ENCODE results near the gene PMS2.

PMS2 gene

GRCh38 chr7:6028563-6028962, 19.7 kb upstream of the PMS2 start:
- DNase-seq (ENCODE audit: extremely low read depth, insufficient read length) = no peak
- TF ChIP-seq, protein P1, sequence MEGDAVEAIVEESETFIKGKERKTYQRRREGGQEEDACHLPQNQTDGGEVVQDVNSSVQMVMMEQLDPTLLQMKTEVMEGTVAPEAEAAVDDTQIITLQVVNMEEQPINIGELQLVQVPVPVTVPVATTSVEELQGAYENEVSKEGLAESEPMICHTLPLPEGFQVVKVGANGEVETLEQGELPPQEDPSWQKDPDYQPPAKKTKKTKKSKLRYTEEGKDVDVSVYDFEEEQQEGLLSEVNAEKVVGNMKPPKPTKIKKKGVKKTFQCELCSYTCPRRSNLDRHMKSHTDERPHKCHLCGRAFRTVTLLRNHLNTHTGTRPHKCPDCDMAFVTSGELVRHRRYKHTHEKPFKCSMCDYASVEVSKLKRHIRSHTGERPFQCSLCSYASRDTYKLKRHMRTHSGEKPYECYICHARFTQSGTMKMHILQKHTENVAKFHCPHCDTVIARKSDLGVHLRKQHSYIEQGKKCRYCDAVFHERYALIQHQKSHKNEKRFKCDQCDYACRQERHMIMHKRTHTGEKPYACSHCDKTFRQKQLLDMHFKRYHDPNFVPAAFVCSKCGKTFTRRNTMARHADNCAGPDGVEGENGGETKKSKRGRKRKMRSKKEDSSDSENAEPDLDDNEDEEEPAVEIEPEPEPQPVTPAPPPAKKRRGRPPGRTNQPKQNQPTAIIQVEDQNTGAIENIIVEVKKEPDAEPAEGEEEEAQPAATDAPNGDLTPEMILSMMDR (IDR thresholded peaks at IDR 0.05; ENCODE audit: insufficient read depth, low read length, poor library complexity, severe bottlenecking) = no peak
- Histone ChIP-seq H3K4me3 (replicated peaks; ENCODE audit: low read depth, low read length) (no peak overlapping the region), H3K27me3 (replicated peaks; ENCODE audit: control insufficient read depth, insufficient read depth, low read length) (no peaks in the 10 kb centered on the region), H3K36me3 (ENCODE audit: control insufficient read depth, insufficient read depth, low read length) (peaks cover 10% of the 10 kb centered on the region)

DNA sequence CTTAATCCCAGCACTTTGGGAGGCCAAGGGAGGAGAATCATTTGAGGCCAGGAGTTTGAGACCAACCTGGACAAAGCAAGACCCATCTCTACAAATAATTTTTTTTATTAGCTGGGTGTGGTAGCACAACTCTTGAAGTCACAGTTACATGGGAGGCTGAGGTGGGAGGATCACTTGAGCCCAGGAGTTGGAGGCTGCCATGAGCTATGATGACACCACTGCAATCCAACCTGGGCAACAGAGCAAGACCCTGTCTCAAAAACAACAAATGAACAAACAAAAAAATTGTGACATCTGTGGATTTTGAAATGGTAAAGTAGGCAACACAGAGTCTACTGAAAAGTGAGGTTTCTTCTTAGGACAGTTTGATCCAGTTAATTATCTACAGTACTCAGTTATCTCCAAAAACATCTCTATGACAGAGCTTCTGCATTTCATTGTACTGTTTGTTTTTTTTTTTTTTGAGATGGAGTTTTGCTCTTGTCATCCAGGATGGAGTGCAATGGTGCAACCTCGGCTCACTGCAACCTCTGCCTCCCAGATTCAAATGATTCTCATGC, 19.0 kb upstream of the PMS2 start:
- peaks cover 15% of the 10 kb centered on the region for H3K36me3 ChIP-seq (ENCODE audit: control insufficient read depth, insufficient read depth, low read length)
- no peaks in the 10 kb centered on the region for H3K27me3 ChIP-seq (replicated peaks; ENCODE audit: control insufficient read depth, insufficient read depth, low read length)
- H3K4me3 ChIP-seq (replicated peaks; ENCODE audit: low read depth, low read length) = no peak overlapping the region
- TF ChIP-seq, protein P1 (IDR thresholded peaks at IDR 0.05; ENCODE audit: insufficient read depth, low read length, poor library complexity, severe bottlenecking) = no peak
- DNase-seq (ENCODE audit: extremely low read depth, insufficient read length) = no peak

GRCh38 chr7:6026820-6027311, 18.0 kb upstream of the PMS2 start:
- DNase-seq (ENCODE audit: extremely low read depth, insufficient read length) = no peak
- H3K4me3 ChIP-seq (replicated peaks; ENCODE audit: low read depth, low read length) = no peak overlapping the region
- H3K27me3 ChIP-seq (replicated peaks; ENCODE audit: control insufficient read depth, insufficient read depth, low read length) = no peaks in the 10 kb centered on the region
- H3K36me3 ChIP-seq (ENCODE audit: control insufficient read depth, insufficient read depth, low read length) = peaks cover 19% of the 10 kb centered on the region
- TF ChIP-seq, protein P1 (IDR thresholded peaks at IDR 0.05; ENCODE audit: insufficient read depth, low read length, poor library complexity, severe bottlenecking) = no peak

DNA sequence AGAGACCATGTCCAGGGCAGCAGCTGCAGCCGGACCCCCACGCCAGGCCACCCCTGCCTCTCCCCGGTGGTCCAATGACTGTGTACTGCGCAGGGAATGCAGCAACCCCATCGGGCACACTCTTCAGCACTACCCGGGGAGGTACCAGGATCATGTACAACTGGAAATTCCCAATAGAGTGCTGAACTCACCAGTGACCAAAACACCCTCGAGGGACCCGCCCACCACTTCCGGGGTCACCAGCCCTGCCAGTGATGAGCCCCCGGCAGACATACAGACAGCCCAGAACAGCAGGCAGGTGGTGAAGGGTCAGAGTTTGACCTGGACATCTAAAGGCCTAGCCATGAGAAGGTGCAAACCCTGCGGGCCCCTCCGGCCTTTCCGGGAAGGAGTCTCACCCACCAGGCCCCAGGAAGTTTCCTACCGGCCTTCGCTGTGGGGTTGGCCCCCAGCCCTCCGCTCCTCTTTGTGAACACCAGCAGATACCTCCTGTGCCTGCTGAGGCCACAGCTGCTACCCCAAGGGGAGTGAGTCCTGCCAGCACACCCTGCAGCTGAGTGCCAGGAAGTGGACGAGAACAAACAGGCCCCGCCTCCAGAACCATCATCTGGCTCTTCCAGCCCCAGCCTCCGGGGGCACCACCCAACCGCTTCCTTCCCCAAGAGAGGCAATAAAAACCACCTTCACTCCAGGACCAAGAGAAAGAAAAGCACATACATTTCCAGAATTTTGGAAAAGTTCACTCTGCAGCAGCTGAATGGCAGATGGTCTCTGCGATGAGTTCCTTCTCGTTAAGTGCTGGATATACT, 17.4 kb upstream of the PMS2 start:
- DNase-seq (ENCODE audit: extremely low read depth, insufficient read length) = peak; percentile 44
- no peak overlapping the region for H3K4me3 ChIP-seq (replicated peaks; ENCODE audit: low read depth, low read length)
- TF ChIP-seq, protein P1 (IDR thresholded peaks at IDR 0.05; ENCODE audit: insufficient read depth, low read length, poor library complexity, severe bottlenecking) = peak; percentile 30

DNA sequence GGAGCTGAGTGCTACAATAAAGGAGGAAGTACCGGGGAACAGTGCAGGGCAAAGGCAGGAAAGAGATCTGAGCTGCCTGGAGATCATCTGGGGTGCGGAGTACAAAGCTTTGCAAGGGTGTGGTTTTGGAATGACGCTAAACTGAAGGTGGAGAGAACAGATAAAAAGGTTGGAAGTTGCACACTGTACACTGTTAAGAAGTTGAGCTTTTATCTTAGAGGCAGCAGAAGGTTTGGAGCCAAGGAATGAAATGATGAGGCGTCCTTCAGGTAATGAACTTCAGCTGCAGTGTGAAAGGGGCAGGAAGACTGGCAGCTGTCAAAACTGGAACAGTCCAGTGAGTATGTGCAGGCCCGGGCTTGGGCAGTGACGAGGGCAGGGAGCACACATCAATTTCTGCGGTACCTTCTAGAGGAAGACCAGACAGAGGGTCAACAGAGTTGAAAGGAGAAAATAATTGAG, 15.2 kb upstream of the PMS2 start:
- peaks cover 23% of the 10 kb centered on the region for H3K36me3 ChIP-seq (ENCODE audit: control insufficient read depth, insufficient read depth, low read length)
- H3K4me3 ChIP-seq (replicated peaks; ENCODE audit: low read depth, low read length) = no peak overlapping the region
- TF ChIP-seq, protein P1 (IDR thresholded peaks at IDR 0.05; ENCODE audit: insufficient read depth, low read length, poor library complexity, severe bottlenecking) = no peak
- H3K27me3 ChIP-seq (replicated peaks; ENCODE audit: control insufficient read depth, insufficient read depth, low read length) = no peaks in the 10 kb centered on the region
- DNase-seq (ENCODE audit: extremely low read depth, insufficient read length) = no peak

More for the DNA sequence above, 17.4 kb upstream of the PMS2 start:
- Histone ChIP-seq H3K27me3 (replicated peaks; ENCODE audit: control insufficient read depth, insufficient read depth, low read length) (no peaks in the 10 kb centered on the region), H3K36me3 (ENCODE audit: control insufficient read depth, insufficient read depth, low read length) (peaks cover 19% of the 10 kb centered on the region)

Measured in GM06990 (cell line).